Measurements from ENCODE around the gene POU6F1. TPM values are rescaled to one million over a fixed set of nuclear protein-coding genes. Genes with fewer than 3 reads are reported as not detected.

POU6F1 gene
- polyA plus RNA-seq, 1 experiment: 4.7 TPM

DNA sequence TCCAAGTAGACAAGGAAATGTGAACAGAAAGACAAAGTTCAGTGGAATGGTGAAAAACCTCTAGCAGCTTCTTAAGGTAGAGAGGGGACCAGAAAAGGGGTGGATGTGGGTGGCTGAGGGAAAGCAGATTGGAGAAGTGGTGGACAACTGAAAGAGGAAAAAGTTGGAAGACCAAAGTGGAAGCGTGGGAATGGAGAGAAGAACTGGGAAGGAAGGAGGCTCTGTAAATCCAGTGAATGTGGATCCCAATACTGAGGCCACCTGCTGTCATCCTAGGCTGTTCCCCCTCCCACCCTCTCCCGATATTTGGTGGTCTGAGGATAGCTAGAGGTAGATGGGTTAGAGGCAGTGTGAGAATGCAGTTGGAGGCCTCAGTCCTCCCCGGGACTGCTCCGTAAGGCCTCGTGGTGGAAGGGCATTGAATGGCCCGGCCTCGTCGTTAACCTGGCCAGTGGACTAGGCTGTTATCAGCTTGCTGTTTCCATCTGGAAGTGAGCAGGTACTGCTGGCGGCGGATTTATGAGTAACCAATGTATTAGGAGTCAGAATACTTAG lies 822 bp upstream of the POU6F1 start:
- Histone ChIP-seq H3K36me3 (ENCODE audit: control insufficient read depth, insufficient read depth, low read length) (peaks cover 2% of the 10 kb centered on the region; the same call in 1 of the 2 replicates), H3K27me3 (ENCODE audit: control insufficient read depth, insufficient read depth, low read length) (no peaks in the 10 kb centered on the region), H3K4me3 (ENCODE audit: low read depth, low read length) (peak overlapping the region; percentile 72)
- ChIA-PET POLR2A (interaction anchor here (1.3 kb wide), 1 partner anchor 20 kb away, joined by 22 read pairs; the partner anchor contains the start of gene DAZAP2), CTCF (interaction anchor here (0.6 to 2.5 kb wide), 12 partner anchors 8 to 380 kb away, joined by 3 to 28 read pairs (median 4); partner anchors contain the start of gene DAZAP2)
- TF ChIP-seq, protein P1, sequence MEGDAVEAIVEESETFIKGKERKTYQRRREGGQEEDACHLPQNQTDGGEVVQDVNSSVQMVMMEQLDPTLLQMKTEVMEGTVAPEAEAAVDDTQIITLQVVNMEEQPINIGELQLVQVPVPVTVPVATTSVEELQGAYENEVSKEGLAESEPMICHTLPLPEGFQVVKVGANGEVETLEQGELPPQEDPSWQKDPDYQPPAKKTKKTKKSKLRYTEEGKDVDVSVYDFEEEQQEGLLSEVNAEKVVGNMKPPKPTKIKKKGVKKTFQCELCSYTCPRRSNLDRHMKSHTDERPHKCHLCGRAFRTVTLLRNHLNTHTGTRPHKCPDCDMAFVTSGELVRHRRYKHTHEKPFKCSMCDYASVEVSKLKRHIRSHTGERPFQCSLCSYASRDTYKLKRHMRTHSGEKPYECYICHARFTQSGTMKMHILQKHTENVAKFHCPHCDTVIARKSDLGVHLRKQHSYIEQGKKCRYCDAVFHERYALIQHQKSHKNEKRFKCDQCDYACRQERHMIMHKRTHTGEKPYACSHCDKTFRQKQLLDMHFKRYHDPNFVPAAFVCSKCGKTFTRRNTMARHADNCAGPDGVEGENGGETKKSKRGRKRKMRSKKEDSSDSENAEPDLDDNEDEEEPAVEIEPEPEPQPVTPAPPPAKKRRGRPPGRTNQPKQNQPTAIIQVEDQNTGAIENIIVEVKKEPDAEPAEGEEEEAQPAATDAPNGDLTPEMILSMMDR (IDR thresholded peaks at IDR 0.05; ENCODE audit: insufficient read depth, low read depth, low read length): no peak
- no peak for DNase-seq (ENCODE audit: low read depth)

DNA sequence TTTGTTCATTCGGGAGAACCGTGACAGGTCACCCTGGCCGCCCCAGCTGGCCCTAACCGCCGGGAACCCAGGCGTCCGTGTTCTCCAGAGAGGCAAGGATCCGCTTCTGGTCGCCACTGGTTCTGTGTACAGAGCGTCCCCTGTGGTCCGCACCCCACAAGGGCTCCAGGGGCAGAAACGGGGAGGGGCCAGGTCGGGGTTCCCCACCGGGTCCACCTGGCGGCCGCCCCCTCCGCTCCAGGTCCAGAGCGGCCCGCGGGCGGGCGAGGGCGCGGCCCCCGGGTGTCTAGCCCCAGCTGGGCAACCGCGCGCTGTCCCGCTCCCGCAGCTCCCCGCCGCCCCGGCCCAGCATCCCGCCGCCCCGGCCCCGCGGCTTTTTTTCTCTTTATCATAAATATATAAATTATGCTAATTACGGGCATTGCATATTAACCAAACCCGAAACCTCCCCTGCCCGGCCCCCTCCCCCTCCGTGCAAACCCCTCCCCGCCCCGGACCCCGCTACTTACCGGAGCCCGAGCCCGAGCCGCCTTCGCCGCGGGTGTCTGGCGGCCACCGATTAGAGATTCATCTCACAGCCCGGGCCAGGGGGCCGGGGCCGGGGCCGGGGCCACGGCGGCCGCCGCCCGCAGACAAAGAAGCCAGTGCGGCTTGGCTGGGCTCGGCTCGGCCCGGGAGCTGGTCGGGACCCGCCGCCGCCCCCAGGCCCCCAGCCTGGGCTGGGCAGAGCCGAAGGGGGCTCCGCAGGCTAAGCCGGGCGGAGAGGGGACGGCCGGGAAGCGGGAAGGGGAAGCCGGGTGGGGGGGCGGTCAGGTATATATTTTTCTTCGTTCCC lies 512 bp downstream of the POU6F1 start:
- H3K4me3 ChIP-seq (ENCODE audit: low read depth, low read length): peak overlapping the region; percentile 72
- TF ChIP-seq, protein P1 (IDR thresholded peaks at IDR 0.05; ENCODE audit: insufficient read depth, low read depth, low read length): peak; percentile 42
- H3K36me3 ChIP-seq (ENCODE audit: control insufficient read depth, insufficient read depth, low read length): peaks cover 2% of the 10 kb centered on the region; the same call in 1 of the 2 replicates
- DNase-seq (ENCODE audit: low read depth): no peak
- CTCF ChIA-PET: interaction anchor here (0.6 to 2.5 kb wide), 15 partner anchors 8 to 1272 kb away, joined by 3 to 28 read pairs (median 4); partner anchors contain the start of gene DAZAP2
- H3K27me3 ChIP-seq (ENCODE audit: control insufficient read depth, insufficient read depth, low read length): no peaks in the 10 kb centered on the region
- POLR2A ChIA-PET: interaction anchor here (1.3 kb wide), 1 partner anchor 21 kb away, joined by 22 read pairs; the partner anchor contains the start of gene DAZAP2

DNA sequence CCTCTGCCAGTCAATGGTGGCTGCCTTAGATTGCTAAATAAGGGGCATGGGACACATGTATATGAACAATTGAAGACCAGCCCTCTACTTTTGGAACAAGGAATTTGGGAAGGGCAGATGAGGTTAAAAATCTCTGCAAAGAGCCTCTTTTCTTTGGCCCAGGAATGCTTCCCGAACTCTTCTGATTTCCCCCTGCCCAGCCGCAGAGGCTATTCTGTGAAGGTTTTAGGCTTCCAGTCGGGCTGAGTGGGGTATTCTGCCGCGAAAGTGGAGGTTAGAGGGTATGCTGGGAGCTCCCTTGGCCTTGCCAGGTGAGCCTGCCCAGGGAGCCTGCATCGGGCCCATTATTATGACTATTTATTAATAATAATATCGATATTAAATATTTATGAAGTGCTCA lies 1.2 kb downstream of the POU6F1 start:
- DNase-seq (ENCODE audit: low read depth): no peak
- TF ChIP-seq, protein P1 (IDR thresholded peaks at IDR 0.05; ENCODE audit: insufficient read depth, low read depth, low read length): no peak
- H3K4me3 ChIP-seq (ENCODE audit: low read depth, low read length): peak overlapping the region; percentile 72
- ChIA-PET POLR2A (no interaction called here), CTCF (interaction anchor here (0.7 to 1.9 kb wide), 6 partner anchors 8 to 124 kb away, joined by 3 to 6 read pairs (median 3); partner anchors contain the start of gene DAZAP2)
- no peaks in the 10 kb centered on the region for H3K27me3 ChIP-seq (ENCODE audit: control insufficient read depth, insufficient read depth, low read length)
- peaks cover 2% of the 10 kb centered on the region; the same call in 1 of the 2 replicates for H3K36me3 ChIP-seq (ENCODE audit: control insufficient read depth, insufficient read depth, low read length)

DNA sequence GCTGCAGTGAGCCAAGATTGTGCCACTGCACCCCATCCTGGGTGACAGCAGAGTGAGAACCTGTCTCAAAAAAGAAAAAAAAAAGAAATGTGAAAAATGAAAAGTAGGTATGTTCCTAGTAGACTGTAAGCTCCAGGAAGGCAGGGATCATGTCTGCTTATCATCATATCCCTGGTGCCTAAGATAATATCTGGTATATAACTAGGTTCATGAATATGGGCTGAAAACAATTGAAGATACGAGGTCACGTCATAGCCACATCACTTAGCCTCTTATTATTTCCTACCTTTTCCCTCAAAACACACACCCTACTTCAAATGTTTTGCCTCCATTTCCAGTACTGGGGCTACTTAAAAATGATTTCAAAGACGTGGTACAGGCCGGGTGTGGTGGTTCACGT lies 3.0 kb downstream of the POU6F1 start:
- POLR2A ChIA-PET: no interaction called here
- no peak for DNase-seq (ENCODE audit: low read depth)
- CTCF ChIA-PET: no interaction called here

More for the DNA sequence above, 3.0 kb downstream of the POU6F1 start:
- Histone ChIP-seq H3K36me3 (ENCODE audit: control insufficient read depth, insufficient read depth, low read length) (peaks cover 2% of the 10 kb centered on the region; the same call in 1 of the 2 replicates), H3K27me3 (ENCODE audit: control insufficient read depth, insufficient read depth, low read length) (no peaks in the 10 kb centered on the region), H3K4me3 (ENCODE audit: low read depth, low read length) (no peak overlapping the region)
- TF ChIP-seq, protein P1 (IDR thresholded peaks at IDR 0.05; ENCODE audit: insufficient read depth, low read depth, low read length): no peak

All from BJ (cell line).